ENCODE data around the gene TES.

TES gene

DNA sequence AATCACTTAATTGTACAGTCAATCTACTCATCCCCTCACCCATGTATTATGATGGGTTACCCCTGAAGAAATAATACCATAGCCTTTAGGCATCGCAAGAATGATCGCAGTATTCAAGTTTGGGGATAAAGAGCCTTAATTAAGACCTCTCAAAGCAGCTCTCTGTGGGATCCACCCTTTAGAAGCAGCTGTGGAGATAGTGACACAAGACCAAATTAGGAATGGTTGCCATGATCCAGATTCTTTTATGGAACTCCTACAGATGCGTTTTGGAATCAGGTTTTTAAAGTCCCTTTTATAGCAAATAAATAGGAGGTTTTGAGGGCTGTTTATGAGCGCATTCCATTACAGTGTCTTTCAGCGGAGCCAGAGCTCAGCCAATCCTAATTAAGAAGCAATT, 12.2 kb downstream of the TES start:
- H3K4me3 ChIP-seq (ENCODE audit: low read length): no peak overlapping the region
- no peaks in the 10 kb centered on the region for H3K27me3 ChIP-seq (ENCODE audit: low read depth, low read length)
- TF ChIP-seq CTCF (IDR thresholded peaks at IDR 0.05; ENCODE audit: low read depth, low read length): no peak
- TF ChIP-seq EZH2phosphoT487 (IDR thresholded peaks at IDR 0.05; ENCODE audit: low read depth): no peak
- H3K27ac ChIP-seq (ENCODE audit: low read length): no peak overlapping the region
- no peak overlapping the region for H2AFZ ChIP-seq (ENCODE audit: low read depth, low read length)
- 0 out of 2 replicates have a peak, but pooled peaks cover 16% of the 10 kb centered on the region for H4K20me1 ChIP-seq (ENCODE audit: insufficient read depth, low read length)
- peaks cover 20% of the 10 kb centered on the region for H3K4me1 ChIP-seq (ENCODE audit: low read length)
- no peak overlapping the region for H3K9ac ChIP-seq (ENCODE audit: low read length)
- peaks cover 69% of the 10 kb centered on the region for H3K79me2 ChIP-seq (ENCODE audit: low read length)
- H3K4me2 ChIP-seq (ENCODE audit: low read length): no peak overlapping the region
- no peaks in the 10 kb centered on the region for H3K36me3 ChIP-seq (replicated peaks; ENCODE audit: low read depth, low read length)
- no peaks in the 10 kb centered on the region for H3K9me3 ChIP-seq (ENCODE audit: insufficient read depth, low read length)

GRCh38 chr7:116223588-116223987, 13.2 kb downstream of the TES start:
- peaks cover 58% of the 10 kb centered on the region for H3K79me2 ChIP-seq (ENCODE audit: low read length)
- TF ChIP-seq EZH2phosphoT487 (IDR thresholded peaks at IDR 0.05; ENCODE audit: low read depth) (no peak), CTCF (IDR thresholded peaks at IDR 0.05; ENCODE audit: low read depth, low read length) (no peak)
- 0 out of 2 replicates have a peak, but pooled peaks cover 9% of the 10 kb centered on the region for H4K20me1 ChIP-seq (ENCODE audit: insufficient read depth, low read length)
- no peaks in the 10 kb centered on the region for H3K9me3 ChIP-seq (ENCODE audit: insufficient read depth, low read length)
- no peaks in the 10 kb centered on the region for H3K27me3 ChIP-seq (ENCODE audit: low read depth, low read length)
- H3K36me3 ChIP-seq (replicated peaks; ENCODE audit: low read depth, low read length): no peaks in the 10 kb centered on the region
- H3K4me1 ChIP-seq (ENCODE audit: low read length): peaks cover 20% of the 10 kb centered on the region
- no peak overlapping the region for H3K27ac ChIP-seq (ENCODE audit: low read length)
- H3K4me3 ChIP-seq (ENCODE audit: low read length): no peak overlapping the region
- H2AFZ ChIP-seq (ENCODE audit: low read depth, low read length): no peak overlapping the region
- no peak overlapping the region for H3K9ac ChIP-seq (ENCODE audit: low read length)
- H3K4me2 ChIP-seq (ENCODE audit: low read length): peak overlapping the region; percentile 65

- H3K36me3 ChIP-seq (replicated peaks; ENCODE audit: low read depth, low read length): no peaks in the 10 kb centered on the region
- H3K27ac ChIP-seq (ENCODE audit: low read length): no peak overlapping the region
- H2AFZ ChIP-seq (ENCODE audit: low read depth, low read length): no peak overlapping the region
- peak overlapping the region; percentile 19; the same call in 1 of the 2 replicates for H3K9ac ChIP-seq (ENCODE audit: low read length)
- peak overlapping the region; percentile 65 for H3K4me2 ChIP-seq (ENCODE audit: low read length)
- no peaks in the 10 kb centered on the region for H3K27me3 ChIP-seq (ENCODE audit: low read depth, low read length)
- peaks cover 57% of the 10 kb centered on the region for H3K79me2 ChIP-seq (ENCODE audit: low read length)
- no peaks in the 10 kb centered on the region for H3K9me3 ChIP-seq (ENCODE audit: insufficient read depth, low read length)
- H4K20me1 ChIP-seq (ENCODE audit: insufficient read depth, low read length): peaks cover 9% of the 10 kb centered on the region; the same call in 1 of the 2 replicates
- no peak for TF ChIP-seq EZH2phosphoT487 (IDR thresholded peaks at IDR 0.05; ENCODE audit: low read depth)
- no peak for TF ChIP-seq CTCF (IDR thresholded peaks at IDR 0.05; ENCODE audit: low read depth, low read length)
- H3K4me3 ChIP-seq (ENCODE audit: low read length): peak overlapping the region; percentile 45
- peaks cover 26% of the 10 kb centered on the region for H3K4me1 ChIP-seq (ENCODE audit: low read length)
Observed at GRCh38 chr7:116224492-116225098, 14.3 kb downstream of the TES start.

DNA sequence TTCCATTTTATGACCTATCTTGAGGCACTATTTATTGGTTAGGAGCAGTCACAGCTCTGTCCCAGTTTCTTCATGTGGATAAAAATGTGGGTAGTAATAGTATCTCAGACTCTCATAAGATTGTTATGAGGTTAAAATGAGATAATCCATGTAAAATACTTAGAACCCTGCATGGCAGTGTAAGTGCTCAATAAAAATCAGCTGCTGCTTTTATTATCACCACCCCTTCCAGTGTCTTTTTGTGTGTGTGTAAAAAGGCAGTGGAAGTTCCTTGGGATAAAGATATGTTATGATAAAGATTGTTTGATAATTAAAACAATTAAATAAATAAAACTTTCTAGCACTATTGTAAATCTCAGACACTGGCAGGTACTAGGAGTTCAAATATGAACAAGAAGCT, 15.5 kb downstream of the TES start:
- no peak overlapping the region for H2AFZ ChIP-seq (ENCODE audit: low read depth, low read length)
- peaks cover 5% of the 10 kb centered on the region; the same call in 1 of the 2 replicates for H4K20me1 ChIP-seq (ENCODE audit: insufficient read depth, low read length)
- H3K4me3 ChIP-seq (ENCODE audit: low read length): no peak overlapping the region
- H3K4me1 ChIP-seq (ENCODE audit: low read length): peaks cover 27% of the 10 kb centered on the region
- no peaks in the 10 kb centered on the region for H3K36me3 ChIP-seq (replicated peaks; ENCODE audit: low read depth, low read length)
- H3K4me2 ChIP-seq (ENCODE audit: low read length): no peak overlapping the region
- no peak overlapping the region for H3K27ac ChIP-seq (ENCODE audit: low read length)
- no peaks in the 10 kb centered on the region for H3K9me3 ChIP-seq (ENCODE audit: insufficient read depth, low read length)
- no peaks in the 10 kb centered on the region for H3K27me3 ChIP-seq (ENCODE audit: low read depth, low read length)
- H3K9ac ChIP-seq (ENCODE audit: low read length): no peak overlapping the region
- TF ChIP-seq CTCF (IDR thresholded peaks at IDR 0.05; ENCODE audit: low read depth, low read length) (no peak), EZH2phosphoT487 (IDR thresholded peaks at IDR 0.05; ENCODE audit: low read depth) (no peak)
- peaks cover 55% of the 10 kb centered on the region for H3K79me2 ChIP-seq (ENCODE audit: low read length)
